SJCRH30 (cell line): Measurements from ENCODE around the gene ITGA11. TPM values are rescaled to one million over a fixed set of nuclear protein-coding genes. Genes with fewer than 3 reads are reported as not detected.

ENCODE experiments used
- DNase-seq, 2 experiments: peaks; one replicate each; pipeline ENCODE4 v3.0.0-alpha.2; 2015 to 2020
- H3K27ac ChIP-seq: fragments of 250-450 bp; sonication (Bioruptor Pico); 2 replicates; pipeline ENCODE4 v1.5.1; 2020; ENCODE audit warnings: mild to moderate bottlenecking, moderate library complexity
- H3K27me3 ChIP-seq: fragments of 250-450 bp; sonication (Bioruptor Pico); 2 replicates; pipeline ENCODE4 v1.5.1; 2020; ENCODE audit warnings: mild to moderate bottlenecking, moderate library complexity
- H3K36me3 ChIP-seq: fragments of 250-450 bp; sonication (Bioruptor Pico); 2 replicates; pipeline ENCODE4 v1.5.1; 2020; ENCODE audit warnings: mild to moderate bottlenecking, moderate library complexity
- H3K4me1 ChIP-seq: fragments of 250-450 bp; sonication (Bioruptor Pico); 2 replicates; pipeline ENCODE4 v1.5.1; 2020; ENCODE audit warnings: mild to moderate bottlenecking, moderate library complexity
- H3K4me3 ChIP-seq: fragments of 250-450 bp; sonication (Bioruptor Pico); 2 replicates; pipeline ENCODE4 v1.5.1; 2020; ENCODE audit warnings: mild to moderate bottlenecking, moderate library complexity
- H3K9me3 ChIP-seq: fragments of 250-450 bp; sonication (Bioruptor Pico); replicated peaks from 2 replicates; pipeline ENCODE4 v1.5.1; 2020; ENCODE audit warnings: mild to moderate bottlenecking, moderate library complexity
- total RNA-seq: library from RNA; depleted of rRNA; stranded (reverse); fragments of >200 nt; shearing (Covaris generic); gene quantifications from 2 replicates; pipeline ENCODE4 v1.2.3, GENCODE V29; 2014

ITGA11 gene
- total RNA-seq, 1 experiment from 2014 or later = not detected

- DNase-seq = no peak
- Histone ChIP-seq H3K27me3 (no peaks in the 10 kb centered on the region; the same call in 1 of the 2 replicates), H3K4me3 (no peak overlapping the region), H3K9me3 (no peaks in the 10 kb centered on the region), H3K36me3 (no peaks in the 10 kb centered on the region), H3K27ac (no peak overlapping the region), H3K4me1 (peaks cover 6% of the 10 kb centered on the region; the same call in 1 of the 2 replicates)
Measured at GRCh38 chr15:68307131-68307928, 124.6 kb downstream of the ITGA11 start.

DNA sequence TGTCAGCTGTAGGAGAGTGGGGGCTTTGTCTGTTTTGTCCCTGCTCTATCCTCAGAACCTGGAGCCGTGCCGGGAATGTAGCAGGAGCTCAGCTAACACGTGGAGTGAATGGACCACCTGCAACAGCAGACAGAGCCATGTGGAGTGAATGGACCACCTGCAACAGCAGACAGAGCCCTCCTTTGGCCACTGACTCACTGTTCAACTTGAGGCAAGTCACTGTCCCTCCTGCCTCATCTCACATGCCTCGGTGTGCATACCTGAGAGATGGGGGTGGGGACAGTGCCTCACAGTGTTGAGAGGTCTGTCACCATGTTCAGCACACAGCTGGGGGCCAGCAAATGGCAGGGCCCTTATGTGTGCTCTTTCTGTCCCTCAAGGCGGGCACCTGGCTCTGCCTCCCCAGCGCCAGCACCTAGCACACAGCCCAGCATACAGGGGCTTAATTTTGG is 126.5 kb downstream of the ITGA11 start:
- DNase-seq = no peak
- Histone ChIP-seq H3K27ac (no peak overlapping the region), H3K27me3 (no peaks in the 10 kb centered on the region), H3K4me3 (no peak overlapping the region), H3K9me3 (no peaks in the 10 kb centered on the region), H3K36me3 (no peaks in the 10 kb centered on the region), H3K4me1 (peaks cover 3% of the 10 kb centered on the region; the same call in 1 of the 2 replicates)

DNA sequence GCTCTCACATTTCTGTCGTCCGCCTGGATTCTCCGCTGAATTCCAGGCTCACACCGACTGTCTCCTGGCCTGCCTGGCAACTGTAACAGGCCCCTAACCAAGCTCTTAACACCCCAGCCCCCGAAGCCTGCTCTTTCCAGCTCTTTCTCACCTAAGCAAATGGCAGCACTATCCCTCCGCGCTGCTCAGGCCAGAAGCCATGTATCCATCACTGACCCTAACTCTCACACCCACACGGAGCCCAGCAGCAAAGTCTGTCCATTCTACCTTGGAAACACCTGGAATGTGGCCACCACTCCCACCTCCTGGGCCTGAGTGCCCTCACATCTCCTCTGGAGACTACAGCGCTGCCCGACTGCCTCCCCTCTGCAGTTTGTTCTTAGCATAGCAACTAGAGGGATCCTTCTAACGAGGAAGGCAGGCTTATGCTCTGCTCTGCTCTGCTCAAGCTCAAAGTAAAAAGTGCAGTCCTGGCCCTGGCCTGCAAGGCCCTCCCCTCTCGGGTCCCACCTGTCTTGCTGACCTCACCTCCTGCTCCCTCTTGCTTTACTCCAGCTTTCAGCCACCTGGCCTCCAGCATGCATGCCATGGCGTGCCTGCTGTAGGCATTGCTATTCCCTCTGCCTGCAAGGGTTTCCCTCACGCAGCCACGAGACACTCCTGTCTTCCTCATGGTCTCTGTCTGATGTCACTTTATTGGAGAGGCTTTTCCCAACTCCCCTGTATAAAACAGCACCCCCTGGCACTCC is 127.2 kb downstream of the ITGA11 start:
- H3K27ac ChIP-seq = no peak overlapping the region
- no peaks in the 10 kb centered on the region for H3K9me3 ChIP-seq
- no peak for DNase-seq
- peaks cover 3% of the 10 kb centered on the region; the same call in 1 of the 2 replicates for H3K4me1 ChIP-seq
- H3K4me3 ChIP-seq = no peak overlapping the region
- H3K27me3 ChIP-seq = no peaks in the 10 kb centered on the region
- H3K36me3 ChIP-seq = no peaks in the 10 kb centered on the region

GRCh38 chr15:68303560-68304436 is 128.2 kb downstream of the ITGA11 start:
- Histone ChIP-seq H3K27ac (no peak overlapping the region), H3K36me3 (no peaks in the 10 kb centered on the region), H3K9me3 (no peaks in the 10 kb centered on the region), H3K27me3 (no peaks in the 10 kb centered on the region), H3K4me1 (peaks cover 3% of the 10 kb centered on the region; the same call in 1 of the 2 replicates), H3K4me3 (no peak overlapping the region)
- no peak for DNase-seq

- Histone ChIP-seq H3K9me3 (no peaks in the 10 kb centered on the region), H3K36me3 (no peaks in the 10 kb centered on the region), H3K4me1 (peaks cover 3% of the 10 kb centered on the region; the same call in 1 of the 2 replicates), H3K4me3 (no peak overlapping the region), H3K27me3 (no peaks in the 10 kb centered on the region), H3K27ac (no peak overlapping the region)
- DNase-seq = no peak
Measured at GRCh38 chr15:68303134-68303533, 128.8 kb downstream of the ITGA11 start.

DNA sequence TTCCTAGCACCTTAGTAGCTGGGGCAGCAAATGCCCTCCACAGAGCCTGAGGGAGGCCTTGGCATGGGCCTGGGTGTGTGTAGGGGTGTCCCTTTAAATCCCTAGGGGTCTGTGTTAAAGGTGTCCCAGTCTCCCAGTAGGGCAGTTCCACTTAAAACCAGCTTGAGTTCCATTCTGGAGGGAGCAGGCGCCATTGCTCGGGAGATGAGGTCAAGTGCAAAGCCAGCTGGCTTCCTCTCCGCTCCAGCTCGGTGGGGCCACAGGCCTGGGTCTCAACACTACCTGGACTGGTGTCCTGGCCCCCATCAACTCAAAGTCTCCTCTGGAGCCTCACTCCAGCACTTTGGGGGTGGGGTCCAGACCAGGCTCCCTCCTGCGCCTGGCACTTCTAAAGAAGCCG is 129.2 kb downstream of the ITGA11 start:
- Histone ChIP-seq H3K27me3 (no peaks in the 10 kb centered on the region), H3K36me3 (no peaks in the 10 kb centered on the region), H3K9me3 (no peaks in the 10 kb centered on the region), H3K4me3 (no peak overlapping the region), H3K4me1 (peaks cover 3% of the 10 kb centered on the region; the same call in 1 of the 2 replicates), H3K27ac (no peak overlapping the region)
- no peak for DNase-seq

DNA sequence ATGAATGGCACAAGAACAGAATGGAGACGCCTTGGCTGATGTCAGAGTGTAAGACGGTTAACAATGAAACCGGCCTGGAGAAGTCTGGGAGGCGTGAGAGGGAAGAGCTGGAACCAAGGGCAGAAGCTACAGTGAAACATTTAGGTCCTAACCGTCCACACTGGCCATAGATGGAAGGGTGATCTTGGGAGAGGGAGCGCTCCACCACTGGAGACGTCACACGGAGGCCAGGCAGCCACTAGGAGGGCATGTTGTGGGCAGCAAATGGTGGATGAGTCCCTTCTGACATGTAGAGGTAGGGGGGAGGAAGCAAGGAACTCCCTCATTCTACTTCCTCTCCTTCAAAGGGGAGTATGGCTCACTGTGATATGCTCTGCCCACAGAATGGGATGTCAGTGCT is 130.7 kb downstream of the ITGA11 start:
- DNase-seq = no peak
- Histone ChIP-seq H3K4me3 (no peak overlapping the region), H3K36me3 (peaks cover 3% of the 10 kb centered on the region; the same call in 1 of the 2 replicates), H3K27me3 (no peaks in the 10 kb centered on the region), H3K4me1 (peaks cover under 1% of the 10 kb centered on the region; the same call in 1 of the 2 replicates), H3K9me3 (no peaks in the 10 kb centered on the region), H3K27ac (no peak overlapping the region)

GRCh38 chr15:68300115-68300940 is 131.6 kb downstream of the ITGA11 start:
- Histone ChIP-seq H3K27ac (no peak overlapping the region), H3K4me1 (no peaks in the 10 kb centered on the region), H3K4me3 (no peak overlapping the region), H3K27me3 (no peaks in the 10 kb centered on the region), H3K9me3 (no peaks in the 10 kb centered on the region), H3K36me3 (peaks cover 3% of the 10 kb centered on the region; the same call in 1 of the 2 replicates)
- DNase-seq = no peak

DNA sequence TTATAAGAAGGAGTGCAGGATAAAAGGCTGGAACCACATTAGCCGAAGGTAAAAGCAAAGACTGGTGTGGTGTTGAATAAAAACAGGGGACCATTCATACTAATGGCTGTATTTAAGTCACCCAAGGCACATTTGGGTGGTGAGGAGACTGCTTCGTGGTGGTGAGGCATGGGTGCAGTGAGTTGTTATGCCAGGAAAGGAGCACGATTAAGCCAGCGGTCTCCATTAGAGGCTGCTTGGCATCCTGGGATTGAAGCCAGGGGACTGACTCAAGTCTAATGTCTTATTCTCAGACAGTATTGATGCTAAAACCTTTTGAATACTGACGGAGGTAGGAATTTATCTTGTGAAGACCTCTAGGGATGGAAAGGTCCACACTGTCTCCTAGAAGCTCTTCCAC is 132.5 kb downstream of the ITGA11 start:
- no peak overlapping the region for H3K27ac ChIP-seq
- no peaks in the 10 kb centered on the region for H3K27me3 ChIP-seq
- H3K9me3 ChIP-seq = no peaks in the 10 kb centered on the region
- peaks cover 3% of the 10 kb centered on the region; the same call in 1 of the 2 replicates for H3K36me3 ChIP-seq
- no peak for DNase-seq
- no peak overlapping the region for H3K4me3 ChIP-seq
- H3K4me1 ChIP-seq = no peaks in the 10 kb centered on the region

GRCh38 chr15:68298882-68299381 is 133.0 kb downstream of the ITGA11 start:
- H3K4me3 ChIP-seq = no peak overlapping the region
- H3K27me3 ChIP-seq = no peaks in the 10 kb centered on the region
- peaks cover 3% of the 10 kb centered on the region; the same call in 1 of the 2 replicates for H3K36me3 ChIP-seq
- no peaks in the 10 kb centered on the region for H3K9me3 ChIP-seq
- no peaks in the 10 kb centered on the region for H3K4me1 ChIP-seq
- no peak for DNase-seq
- no peak overlapping the region for H3K27ac ChIP-seq

GRCh38 chr15:68298336-68298735 is 133.6 kb downstream of the ITGA11 start:
- no peaks in the 10 kb centered on the region for H3K27me3 ChIP-seq
- no peaks in the 10 kb centered on the region for H3K9me3 ChIP-seq
- DNase-seq = no peak
- H3K36me3 ChIP-seq = peaks cover 7% of the 10 kb centered on the region
- H3K4me3 ChIP-seq = no peak overlapping the region
- no peaks in the 10 kb centered on the region for H3K4me1 ChIP-seq
- H3K27ac ChIP-seq = no peak overlapping the region

GRCh38 chr15:68295014-68295805 is 136.8 kb downstream of the ITGA11 start:
- Histone ChIP-seq H3K27me3 (no peaks in the 10 kb centered on the region), H3K4me3 (no peak overlapping the region), H3K4me1 (no peaks in the 10 kb centered on the region; the same call in 1 of the 2 replicates), H3K27ac (no peak overlapping the region), H3K9me3 (no peaks in the 10 kb centered on the region), H3K36me3 (peaks cover 35% of the 10 kb centered on the region)
- DNase-seq = no peak

DNA sequence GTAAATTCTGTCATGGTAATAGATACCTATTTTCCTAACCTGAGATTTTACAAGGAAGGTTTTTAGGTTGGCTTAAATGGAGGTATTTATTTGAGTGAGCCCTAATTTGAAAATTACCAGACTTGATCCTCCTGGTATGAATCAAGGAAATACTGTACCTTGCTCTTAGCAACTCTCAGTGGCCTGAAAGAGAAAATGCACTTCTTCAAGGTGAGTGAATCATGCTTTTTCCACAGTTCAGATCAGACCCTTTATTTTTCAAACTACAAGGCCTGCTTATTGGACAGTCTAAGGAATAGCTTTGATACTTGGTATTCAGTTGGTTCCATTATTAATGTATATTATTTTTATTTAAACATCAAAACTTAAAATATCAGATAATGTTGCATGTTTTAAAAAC is 139.0 kb downstream of the ITGA11 start:
- H3K27me3 ChIP-seq = no peaks in the 10 kb centered on the region
- no peaks in the 10 kb centered on the region for H3K9me3 ChIP-seq
- no peak overlapping the region for H3K27ac ChIP-seq
- no peak overlapping the region for H3K4me3 ChIP-seq
- peaks cover 47% of the 10 kb centered on the region for H3K36me3 ChIP-seq
- DNase-seq = no peak
- no peaks in the 10 kb centered on the region; the same call in 1 of the 2 replicates for H3K4me1 ChIP-seq
